Measurements from ENCODE around the gene L3MBTL4.

DNA sequence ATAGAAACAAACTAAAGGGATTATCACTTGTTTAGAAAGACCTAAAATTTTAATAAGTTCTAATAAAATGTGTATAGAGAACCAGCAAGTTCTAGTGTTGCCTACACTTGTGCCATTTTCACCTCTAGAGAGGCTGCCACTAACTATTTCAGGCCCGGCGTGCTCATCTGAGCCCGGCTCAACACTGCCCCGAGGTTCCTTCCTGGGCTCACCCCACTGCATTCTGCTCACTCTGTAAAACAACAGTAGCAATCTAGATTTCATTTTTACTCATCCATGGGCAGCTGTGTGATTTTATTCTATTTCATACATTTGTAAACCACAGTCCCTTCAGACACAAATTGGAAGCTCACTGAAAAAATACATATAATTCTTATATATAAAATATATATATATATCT is 253.2 kb downstream of the L3MBTL4 start:
- TF ChIP-seq EZH2 (IDR thresholded peaks at IDR 0.05; ENCODE audit: borderline replicate concordance) (no peak), EZH2phosphoT487 (IDR thresholded peaks at IDR 0.05; ENCODE audit: low read depth, severe bottlenecking, unreplicated experiment) (no peak)
- TF ChIP-seq, protein P1, sequence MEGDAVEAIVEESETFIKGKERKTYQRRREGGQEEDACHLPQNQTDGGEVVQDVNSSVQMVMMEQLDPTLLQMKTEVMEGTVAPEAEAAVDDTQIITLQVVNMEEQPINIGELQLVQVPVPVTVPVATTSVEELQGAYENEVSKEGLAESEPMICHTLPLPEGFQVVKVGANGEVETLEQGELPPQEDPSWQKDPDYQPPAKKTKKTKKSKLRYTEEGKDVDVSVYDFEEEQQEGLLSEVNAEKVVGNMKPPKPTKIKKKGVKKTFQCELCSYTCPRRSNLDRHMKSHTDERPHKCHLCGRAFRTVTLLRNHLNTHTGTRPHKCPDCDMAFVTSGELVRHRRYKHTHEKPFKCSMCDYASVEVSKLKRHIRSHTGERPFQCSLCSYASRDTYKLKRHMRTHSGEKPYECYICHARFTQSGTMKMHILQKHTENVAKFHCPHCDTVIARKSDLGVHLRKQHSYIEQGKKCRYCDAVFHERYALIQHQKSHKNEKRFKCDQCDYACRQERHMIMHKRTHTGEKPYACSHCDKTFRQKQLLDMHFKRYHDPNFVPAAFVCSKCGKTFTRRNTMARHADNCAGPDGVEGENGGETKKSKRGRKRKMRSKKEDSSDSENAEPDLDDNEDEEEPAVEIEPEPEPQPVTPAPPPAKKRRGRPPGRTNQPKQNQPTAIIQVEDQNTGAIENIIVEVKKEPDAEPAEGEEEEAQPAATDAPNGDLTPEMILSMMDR (IDR thresholded peaks at IDR 0.05; ENCODE audit: poor library complexity), result no peak

All from hepatocyte (in vitro differentiated cells).